HG02852 (cell line): Measurements from ENCODE around the gene TMEM163.
"Not testable (repeated sequence)": the region's sequence is repeated elsewhere in the genome, so short reads cannot be mapped to it uniquely, and the experiment has no call there.

Experiments
- ATAC-seq: cut with Tn5 transposase; IDR thresholded peaks from one replicate; pipeline ENCODE4 v1.9.1; 2021; ENCODE audit warnings: mild to moderate bottlenecking, moderate library complexity; ENCODE audit not compliant: unreplicated experiment

TMEM163 gene

DNA sequence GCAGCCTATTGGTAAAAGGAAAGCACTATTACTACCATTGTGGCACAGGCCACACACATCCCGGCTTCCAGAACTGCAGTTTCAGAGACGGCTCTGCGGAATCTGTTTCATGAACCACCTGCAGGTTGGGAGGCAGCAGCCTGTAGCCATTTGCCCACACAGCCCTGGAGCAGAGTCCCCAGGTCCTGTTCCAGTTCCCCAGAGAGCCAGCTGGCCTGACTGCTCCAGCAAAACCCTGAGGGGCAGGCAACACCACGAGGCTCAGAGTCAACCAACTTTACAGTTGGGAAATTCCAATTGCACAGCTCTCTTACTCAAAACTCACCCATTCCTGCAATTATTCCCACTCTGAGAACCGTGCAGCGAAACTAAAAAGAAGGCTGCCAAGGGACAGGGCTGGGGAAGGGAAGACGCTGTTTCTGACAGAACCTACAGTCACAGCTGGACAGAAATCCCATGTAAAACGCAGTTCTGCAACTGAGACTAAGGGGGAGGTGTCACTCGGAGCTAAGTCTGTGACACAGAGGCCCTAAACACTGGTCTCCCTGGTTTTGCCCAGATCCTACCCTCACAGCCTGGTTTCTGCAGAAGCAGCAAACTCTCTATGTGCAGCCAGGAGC lies 219.4 kb downstream of the TMEM163 start:
- no peak for ATAC-seq

DNA sequence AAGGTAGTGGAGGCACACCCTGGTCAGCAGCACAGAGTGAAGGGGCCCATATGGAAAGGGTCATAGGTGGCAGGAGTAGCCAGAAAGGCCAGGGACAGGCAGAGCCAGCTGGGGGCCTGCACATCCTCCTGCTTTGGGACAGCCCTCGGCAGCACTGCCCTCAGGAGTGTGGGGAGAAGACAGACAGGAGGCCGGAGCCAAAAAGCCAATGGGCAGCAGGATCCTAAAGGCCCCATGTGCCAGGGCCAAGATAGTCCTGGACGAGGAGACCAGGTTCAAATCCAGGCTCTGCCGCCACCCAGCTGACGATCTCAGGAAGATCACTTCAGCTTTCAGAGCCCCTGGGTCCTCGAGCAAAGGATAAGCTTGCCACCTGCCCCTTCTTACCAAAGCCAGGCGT lies 220.1 kb downstream of the TMEM163 start:
- no peak for ATAC-seq

DNA sequence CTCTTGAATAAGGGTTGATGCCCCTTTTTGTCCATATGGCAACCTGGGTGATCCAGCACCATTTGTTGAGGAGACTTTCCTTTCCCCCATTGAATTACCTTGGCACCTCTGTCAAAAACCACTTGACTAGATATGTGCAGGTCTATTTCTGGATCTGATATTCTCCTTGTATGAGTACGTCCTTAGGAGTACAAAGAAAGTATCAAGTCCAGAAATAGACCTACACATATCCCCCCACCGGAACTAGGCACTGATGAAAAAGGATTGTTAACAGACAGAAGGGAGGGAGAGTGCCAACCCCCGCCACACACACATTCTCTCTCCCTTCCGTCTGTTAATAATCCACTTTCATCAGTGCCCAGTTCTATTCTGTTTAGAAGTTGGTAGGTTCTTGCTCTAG lies 225.0 kb downstream of the TMEM163 start:
- no peak for ATAC-seq

DNA sequence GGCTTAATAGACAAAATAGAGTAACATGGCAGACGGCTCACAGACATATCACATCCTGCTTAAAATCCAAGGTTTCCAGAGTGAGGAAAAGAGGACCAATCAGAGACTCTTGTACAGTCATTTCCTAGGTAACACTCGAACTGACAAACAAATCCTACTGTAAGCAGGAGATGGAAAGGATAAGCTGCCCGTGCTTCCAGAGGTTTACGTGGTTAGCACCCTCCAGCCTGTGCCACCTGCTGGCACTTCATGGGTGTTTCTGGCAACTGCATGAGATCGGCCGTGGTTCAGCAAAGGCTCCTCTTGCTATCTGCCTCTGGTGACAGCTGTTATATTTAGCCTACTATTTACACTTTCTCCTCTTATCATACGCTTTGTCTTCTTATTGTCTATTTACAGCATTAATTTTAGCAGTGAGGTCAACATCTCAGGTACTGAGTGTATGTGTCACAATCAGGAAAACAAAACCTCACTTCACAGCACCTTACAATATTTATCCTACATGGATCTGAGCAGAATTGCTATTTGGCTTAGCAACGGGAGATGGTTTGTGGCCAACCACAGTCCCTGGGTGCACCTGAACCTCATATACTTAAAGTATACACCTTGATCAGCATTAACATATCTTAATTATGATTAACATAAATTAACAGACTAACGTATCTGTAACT lies 226.9 kb downstream of the TMEM163 start:
- ATAC-seq = no peak

DNA sequence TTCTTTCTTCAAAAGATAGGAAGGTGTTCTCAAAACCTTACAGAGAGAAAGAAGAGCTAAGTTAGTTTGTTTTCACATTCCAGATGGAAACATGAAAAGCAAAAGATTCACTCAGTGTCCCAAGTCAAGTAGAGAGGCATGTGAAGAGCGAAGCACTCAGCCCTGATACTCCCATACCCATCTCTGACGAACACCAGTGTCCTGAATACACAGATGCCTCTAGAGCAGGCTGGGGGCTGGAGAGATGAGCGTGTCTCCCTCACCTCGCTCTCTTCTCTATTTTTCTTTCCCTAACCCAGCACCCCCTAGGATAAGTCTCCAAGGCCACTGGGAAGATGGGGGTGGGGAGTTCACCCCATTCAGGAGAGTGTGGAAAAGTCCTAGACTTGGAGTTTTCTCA lies 227.8 kb downstream of the TMEM163 start:
- no peak for ATAC-seq

DNA sequence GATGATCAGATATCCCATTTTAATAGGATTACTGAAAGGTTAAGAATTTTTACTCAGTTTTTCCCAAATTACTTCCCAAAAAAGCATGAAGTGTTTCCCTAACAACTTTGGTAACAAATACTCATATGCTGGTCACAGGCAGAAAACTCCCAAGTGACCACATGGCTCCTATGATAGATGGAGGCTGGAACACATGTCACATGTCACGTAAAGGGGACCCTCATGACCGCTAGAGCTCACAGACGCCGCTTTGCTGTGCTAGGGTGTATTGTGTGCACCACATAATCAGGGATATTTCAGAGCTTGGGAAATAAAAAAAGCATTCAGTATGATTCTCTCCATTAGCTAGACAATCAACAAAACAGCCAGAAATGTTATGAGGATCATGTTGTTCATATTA lies 228.2 kb downstream of the TMEM163 start:
- ATAC-seq = no peak

DNA sequence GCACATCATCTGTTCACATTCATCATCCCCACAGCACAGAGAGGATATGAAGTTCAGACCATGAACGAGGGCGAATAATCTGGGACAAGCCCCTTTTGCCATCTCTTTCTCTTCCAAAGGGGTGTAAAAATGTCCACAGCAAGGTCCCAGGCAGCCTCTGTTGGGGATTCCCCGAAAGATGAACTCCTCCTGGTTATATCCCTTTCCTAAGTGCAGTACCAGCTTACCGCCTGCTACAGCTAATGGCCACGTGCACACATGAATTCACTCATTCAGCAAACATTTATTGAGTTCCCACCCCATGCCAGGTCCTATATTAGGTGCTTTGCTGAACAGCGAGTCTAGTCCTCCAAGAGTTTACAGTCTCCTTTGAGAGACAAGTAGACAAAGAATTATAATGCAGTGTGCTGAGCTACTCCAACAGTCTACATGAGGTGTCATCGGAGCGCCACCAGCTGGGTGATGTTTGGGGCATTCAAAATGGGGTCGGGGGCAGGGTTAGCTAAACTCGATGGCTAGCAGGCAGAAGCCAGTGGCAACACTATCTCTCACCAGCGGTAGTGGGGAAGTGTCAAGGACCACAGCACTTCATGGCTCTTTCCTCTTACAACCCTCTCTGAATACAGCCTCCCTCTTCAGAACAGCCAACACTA lies 228.9 kb downstream of the TMEM163 start:
- no peak for ATAC-seq

DNA sequence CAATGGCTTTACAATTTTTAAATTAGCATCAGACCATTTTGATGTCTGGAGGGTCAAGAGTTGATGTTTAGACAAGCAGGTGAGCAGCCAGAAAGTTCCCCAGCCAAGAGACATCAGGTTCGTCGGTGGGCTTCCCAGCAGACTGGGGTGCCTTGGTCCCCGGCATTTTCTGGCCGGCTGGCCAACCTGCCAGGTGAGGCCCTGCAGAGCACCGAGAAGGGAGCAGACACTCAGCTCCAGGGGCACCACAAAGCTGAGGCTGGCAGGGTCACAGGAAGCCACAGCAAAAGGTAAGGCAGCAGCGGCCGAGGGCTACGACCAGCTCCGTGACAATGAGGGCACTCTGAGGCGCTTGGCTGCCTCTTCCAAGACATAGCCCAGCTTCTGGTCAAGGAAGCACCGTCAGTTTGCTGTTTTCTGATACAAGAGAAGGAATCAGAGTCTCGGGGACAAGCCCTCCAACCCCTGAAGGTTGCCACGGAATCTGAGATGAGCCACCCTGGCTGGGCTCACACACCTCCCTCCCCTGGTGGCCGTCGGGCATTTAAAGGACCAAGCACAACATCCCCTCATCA lies 235.9 kb downstream of the TMEM163 start:
- ATAC-seq = no peak

DNA sequence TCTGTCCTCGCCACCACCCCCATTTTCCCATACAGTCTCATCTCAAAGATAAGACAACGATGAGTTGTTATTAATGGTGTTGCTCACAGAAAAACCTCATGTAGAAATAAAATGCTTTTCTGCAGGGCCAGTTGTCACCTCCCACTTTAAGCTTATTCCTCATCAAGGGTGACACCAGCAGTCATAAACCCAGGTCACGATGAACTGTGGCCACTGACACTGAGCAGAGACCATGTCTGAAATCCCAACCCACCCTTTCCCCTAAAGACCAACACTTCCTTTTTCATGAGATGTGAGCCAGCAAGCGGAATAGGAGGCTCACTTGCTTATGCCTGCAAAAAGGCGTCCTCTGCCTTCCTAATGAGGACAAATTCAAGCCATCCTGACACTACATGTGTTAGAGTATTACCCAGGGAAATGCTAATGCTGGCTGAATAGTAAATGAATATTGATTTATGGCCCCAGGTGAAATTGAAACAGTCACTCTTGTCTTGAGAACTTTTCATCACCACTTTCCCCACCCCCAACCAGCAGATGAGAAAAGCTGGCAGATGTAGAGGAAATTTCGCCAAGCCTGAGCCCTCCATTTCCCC lies 236.6 kb downstream of the TMEM163 start:
- no peak for ATAC-seq

DNA sequence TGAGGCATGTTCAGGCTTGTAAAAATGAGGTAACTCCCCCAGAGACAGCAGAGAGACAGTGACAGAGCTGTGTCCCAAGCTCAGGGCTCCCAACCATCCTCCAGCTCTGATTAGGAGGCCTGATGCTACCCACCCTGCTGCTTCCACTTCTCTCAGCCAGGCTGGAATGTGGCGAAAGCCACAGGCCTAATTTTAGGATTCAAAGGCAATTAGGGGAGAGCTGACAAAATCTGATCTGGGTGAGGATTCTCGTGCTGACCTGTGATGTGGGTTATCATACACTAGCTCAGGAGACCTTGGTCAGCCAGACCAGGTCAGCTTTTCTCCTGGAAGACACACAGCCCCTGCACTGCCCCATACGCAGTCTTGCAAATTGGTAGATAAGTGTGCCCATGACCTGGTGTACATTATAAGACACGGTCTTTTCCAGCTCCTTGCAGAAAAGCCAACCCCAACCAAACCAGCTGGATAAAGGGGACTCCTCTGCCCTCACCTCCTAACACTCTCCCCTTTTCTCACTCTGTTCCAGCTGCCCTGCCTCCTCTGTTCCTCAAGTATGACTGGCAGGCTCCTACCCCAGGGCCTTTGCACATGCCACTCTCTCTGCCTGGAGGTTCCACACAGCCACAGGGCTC lies 239.0 kb downstream of the TMEM163 start:
- no peak for ATAC-seq

DNA sequence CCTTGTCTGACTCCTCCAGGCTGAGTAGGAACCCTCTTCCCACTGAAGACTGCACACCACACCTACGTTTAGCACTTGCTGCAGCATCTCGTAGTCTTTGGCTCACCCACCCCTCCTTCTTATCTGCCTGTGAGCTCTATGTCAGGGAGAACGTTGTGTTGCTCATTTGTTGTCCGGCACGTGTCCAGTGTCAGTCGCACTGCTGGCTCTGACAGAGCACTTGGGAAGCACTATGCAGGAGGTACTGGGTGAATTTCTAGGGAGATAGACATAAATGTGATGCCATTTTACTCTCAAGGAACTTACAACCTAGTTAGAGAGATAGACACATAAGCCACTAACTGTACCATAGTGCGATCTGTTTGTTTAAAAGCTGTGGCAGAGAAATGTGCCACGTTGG lies 241.8 kb downstream of the TMEM163 start:
- ATAC-seq = not testable (repeated sequence)

DNA sequence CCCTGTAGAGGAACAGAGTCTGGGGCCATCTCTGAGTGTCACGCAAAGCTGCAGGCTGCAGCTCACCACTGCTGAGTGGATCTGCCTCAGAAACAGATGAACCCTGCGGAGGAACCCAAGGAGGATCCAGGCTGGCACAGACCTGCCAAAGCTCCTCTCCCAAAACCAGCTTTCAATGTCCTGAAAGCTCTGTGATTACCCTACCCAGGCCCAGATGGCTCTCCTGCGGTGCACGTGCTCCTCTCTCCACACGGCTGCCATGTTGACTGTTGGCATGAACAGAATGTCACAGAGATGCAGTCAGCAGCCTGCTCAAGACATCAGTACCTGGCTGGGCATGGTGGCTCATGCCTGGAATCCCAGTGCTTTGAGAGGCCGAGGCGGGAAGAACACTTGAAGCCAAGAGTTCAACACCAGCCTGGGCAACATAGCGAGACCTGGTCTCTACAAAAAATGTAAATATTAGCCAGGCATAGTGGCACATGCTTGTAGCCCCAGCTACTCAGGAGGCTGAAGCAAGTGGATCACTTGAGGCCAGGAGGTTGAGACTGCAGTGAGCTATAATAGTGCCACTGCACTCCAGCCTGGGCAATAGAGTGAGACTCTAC lies 248.1 kb downstream of the TMEM163 start:
- no peak for ATAC-seq

DNA sequence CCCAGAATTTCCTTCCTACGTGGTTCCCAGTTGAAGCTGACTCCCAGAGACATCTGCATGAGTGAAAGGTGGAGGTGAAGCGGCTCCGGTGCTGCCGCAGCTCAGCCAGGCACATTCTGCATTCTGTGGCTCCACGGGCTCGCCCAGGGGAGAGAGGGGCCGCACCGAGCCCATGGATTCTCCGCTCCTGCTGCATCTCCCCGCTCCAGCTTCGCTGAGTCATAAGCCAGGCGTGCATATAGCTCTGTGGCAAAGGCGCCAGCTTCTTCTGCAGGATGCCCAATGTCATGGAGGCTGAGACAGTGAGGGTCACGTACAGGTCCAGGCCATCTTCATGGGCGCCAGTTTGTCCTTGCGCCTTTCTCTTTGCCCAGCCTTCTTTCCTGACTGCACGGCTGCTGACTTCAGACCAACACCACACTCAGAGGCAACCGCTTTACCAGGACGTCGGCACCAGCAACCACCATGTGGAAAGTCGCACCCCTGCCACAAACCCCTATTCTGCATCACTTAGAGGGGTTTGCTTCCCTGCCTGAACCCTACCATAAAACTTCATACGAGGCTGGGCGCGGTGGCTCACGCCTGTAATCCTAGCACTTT lies 249.2 kb downstream of the TMEM163 start:
- no peak for ATAC-seq

DNA sequence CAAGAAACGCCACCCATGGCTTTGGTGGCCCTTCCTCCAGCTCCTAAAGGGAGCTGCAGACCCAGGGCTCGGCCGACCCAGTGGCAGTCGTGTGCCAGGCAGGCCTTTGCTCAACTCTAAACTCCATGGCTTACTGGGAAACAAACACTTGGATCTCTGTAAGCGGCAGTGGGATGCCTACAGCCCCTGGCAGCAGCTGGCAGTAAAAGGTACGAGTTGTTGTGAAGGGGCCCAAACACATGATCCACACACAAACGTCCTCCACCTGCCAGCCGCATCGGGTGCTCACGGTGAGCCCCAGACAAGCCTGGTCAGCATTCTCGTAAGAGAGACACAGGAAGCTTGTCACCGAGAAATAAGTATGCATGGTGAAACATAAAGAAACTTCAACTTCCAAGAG lies 250.0 kb downstream of the TMEM163 start:
- ATAC-seq = no peak

DNA sequence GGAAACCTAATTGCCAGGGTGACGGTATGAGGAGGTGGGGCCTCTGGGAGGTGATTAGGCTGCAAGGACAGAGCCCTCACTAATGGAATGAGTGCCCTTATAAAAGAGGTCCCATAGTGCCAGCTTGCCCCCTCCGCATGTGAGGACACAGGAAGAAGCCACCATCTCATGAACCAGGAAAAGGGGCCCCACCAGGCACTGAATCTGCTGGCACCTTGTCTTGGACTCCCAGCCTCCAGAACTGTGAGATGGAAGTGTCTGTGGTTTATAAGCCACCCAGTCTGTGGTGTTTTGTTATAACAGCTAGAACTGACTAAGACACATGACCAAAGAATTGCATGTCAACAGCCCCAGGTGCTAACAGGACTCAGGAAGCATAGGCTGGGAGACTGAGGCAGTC lies 250.6 kb downstream of the TMEM163 start:
- ATAC-seq = no peak

DNA sequence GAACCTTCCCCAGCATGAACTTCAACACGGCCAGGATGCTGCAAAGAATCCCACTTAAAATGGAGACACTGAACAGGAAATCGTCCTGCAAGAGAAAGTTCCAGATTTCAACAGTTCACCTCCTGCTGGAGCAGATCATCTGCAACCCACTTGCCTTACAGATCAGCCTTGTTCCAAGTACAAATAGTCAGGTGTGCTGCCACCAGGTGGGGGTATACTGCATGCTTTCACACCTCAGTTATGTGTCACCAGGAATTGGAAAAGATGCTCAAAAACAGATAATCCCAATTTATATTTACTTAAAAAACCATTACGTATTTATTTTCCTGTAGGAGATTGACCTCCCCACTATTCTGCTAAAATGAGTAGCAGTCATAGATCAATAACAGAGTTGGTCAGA lies 252.7 kb downstream of the TMEM163 start:
- no peak for ATAC-seq

DNA sequence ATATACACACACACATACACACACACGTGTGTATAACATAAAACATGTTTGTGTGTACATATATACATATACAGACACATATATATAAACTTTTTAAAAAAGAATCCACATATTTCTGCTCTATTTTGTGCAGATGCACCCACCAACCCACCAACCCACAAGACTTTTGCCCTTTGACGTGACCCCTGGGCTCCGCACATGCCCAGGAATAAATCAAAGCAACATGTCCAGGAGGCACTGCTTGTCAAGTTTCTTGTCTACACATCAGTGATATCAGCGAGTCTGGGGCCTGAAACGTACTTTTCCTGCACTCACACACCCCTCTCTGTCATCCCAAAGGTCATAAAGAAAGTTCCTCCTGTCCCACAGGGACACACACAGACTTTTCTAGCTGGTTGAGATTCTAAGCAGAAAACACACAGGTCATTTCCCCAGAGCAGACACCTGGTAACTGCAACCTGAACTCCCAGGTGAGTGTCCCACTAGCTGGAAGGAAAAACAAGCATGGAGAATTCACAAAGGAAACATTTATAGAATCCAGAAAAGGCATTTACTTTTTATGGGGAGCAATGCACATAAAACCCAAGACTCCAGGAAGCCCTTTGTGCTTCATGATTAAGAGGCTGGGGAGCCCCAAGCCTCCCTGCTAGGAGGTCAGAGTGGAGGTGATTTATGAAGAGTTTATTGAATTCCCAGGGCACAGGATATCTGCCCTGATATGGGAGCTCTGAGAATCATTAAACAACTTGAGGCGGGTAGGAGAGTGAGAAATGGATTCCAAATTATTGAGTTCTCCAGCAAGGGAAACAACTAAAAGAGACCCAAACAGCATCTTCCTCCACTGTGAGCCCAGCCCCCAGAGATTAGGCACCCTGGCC lies 253.3 kb downstream of the TMEM163 start:
- ATAC-seq = no peak

DNA sequence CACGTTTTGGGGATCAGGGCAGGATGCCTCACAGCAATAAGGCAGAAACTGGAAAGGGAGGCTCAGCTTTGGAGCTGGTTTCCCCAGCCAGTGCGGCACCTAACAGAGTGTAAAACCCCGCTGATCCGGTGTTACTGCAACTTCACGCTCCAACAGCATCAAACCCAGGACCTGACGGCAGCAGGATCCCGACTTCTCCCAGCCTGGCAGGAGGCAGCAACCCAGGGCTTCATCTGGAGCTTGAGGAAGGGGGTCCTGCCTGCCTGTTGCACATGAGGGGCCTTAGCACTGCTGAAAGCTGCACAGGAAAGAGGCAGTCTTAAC lies 255.1 kb downstream of the TMEM163 start:
- no peak for ATAC-seq

DNA sequence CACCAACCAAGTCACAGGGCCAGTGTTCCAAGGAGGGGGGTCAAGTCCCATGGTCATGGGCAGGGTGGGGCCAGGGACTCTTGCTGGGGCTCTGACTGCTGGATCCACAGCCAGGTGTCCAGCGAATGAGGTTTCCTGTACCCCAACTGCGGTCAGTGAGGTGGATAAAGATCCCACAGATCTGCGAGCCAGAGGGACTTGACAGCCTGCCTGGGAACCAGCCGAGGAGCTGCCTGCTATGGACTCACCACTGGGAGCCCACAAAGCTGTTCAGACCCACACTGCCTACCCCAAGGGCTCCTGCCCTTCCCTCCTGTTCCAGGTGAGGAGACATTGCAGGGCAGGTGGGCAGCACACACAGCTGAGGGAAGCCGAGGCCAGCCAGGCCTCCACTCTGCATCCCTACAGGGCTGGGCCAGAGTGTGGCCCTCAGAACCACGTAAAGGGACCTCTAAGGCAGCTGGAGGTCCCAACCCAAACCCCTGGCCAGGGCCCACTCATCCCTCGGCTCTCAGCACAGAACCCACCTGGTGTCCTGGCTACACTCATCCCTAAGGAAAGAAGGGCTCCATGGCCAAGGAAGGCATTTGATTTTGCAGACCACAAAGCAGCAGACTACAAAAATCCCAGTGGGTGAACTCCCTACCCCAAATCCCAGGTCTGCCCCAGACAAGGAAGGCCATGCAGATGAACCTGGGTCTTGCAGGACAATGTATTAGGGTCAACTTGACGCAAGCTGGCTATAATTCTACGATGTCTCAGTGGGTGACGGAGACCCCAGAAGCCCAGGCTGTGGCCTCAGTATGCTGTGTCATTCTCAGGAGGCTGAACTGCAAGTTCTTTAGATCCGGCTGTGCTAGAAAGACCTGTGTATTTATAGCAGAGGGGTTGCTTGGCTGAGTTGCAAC lies 255.8 kb downstream of the TMEM163 start:
- no peak for ATAC-seq
